Measurements from ENCODE around the gene TCERG1. TPM values are rescaled to one million over a fixed set of nuclear protein-coding genes. Genes with fewer than 3 reads are reported as not detected.

Gene TCERG1
- total RNA-seq, 1 donor: 71.7 TPM

- DNase-seq (ENCODE audit: low read depth): no peak
- TF ChIP-seq CTCF (IDR thresholded peaks at IDR 0.05; ENCODE audit: insufficient read depth, low read depth, low read length): no peak
- no peak overlapping the region for H3K4me3 ChIP-seq (ENCODE audit: low read depth, low read length)
Measured at GRCh38 chr5:146484714-146485391, 37.7 kb downstream of the TCERG1 start.

DNA sequence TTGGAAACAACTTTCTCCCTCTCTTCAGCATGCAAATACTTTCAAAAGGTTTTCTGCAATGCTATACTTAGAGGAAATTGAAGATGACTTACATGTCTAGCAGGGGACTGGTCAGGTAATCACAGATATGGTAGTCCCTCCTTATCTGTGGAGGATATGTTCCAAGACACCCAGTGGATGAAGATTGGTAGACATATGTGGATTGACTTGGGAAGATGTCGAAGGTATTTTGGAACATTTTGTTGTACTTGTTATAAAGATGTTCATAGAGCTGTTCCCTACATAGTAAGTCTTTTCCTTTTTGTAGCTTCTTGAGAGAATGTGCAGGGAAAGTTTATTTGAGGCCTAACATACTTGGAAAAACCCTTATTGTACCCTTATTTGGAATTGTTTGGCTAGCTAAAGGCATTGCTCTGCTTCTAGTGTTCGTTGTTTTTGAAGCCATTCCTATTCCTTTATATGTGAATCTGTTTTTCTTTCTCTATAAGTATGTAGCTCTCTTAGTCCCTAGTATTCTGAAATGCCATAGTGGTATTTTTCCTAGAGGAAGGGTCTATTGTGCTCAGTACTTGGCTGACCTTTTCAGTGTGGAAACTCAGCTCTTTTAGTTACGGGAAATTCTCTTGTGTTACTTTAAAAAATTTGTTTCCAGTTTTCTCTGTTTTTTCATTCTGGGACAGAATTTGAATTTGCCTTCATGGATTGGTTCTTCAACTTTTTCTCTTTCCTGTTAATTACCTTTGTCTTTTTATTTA, 43.1 kb downstream of the TCERG1 start:
- TF ChIP-seq CTCF (IDR thresholded peaks at IDR 0.05; ENCODE audit: insufficient read depth, low read depth, low read length): no peak
- no peak for DNase-seq (ENCODE audit: low read depth)
- H3K4me3 ChIP-seq (ENCODE audit: low read depth, low read length): no peak overlapping the region

GRCh38 chr5:146494656-146495055, 47.5 kb downstream of the TCERG1 start:
- TF ChIP-seq CTCF (IDR thresholded peaks at IDR 0.05; ENCODE audit: insufficient read depth, low read depth, low read length): no peak
- no peak overlapping the region for H3K4me3 ChIP-seq (ENCODE audit: low read depth, low read length)
- DNase-seq (ENCODE audit: low read depth): no peak

- no peak for DNase-seq (ENCODE audit: low read depth)
- no peak for TF ChIP-seq CTCF (IDR thresholded peaks at IDR 0.05; ENCODE audit: insufficient read depth, low read depth, low read length)
- no peak overlapping the region for H3K4me3 ChIP-seq (ENCODE audit: low read depth, low read length)
Measured at GRCh38 chr5:146499680-146500079, 52.5 kb downstream of the TCERG1 start.

DNA sequence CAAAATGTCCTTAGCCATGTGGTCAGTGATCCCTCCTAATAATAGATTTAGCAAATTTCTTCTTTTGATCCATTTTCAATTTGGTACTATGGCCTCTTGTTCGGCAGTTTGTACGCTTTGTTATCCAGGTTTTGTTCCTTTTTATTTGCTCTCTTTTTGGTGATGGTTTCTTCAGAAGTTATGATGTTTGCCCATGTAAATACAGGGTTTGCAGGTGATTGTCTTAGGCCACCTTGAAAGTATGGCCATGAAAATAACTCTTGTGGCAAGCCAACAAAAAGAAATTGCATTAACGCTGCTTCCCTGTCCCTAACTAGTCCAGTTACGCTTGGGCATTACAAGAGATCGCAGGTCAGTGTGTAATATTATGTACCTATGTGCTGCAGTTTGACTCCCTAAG, 60.3 kb downstream of the TCERG1 start:
- TF ChIP-seq CTCF (IDR thresholded peaks at IDR 0.05; ENCODE audit: insufficient read depth, low read depth, low read length): no peak
- H3K4me3 ChIP-seq (ENCODE audit: low read depth, low read length): no peak overlapping the region
- DNase-seq (ENCODE audit: low read depth): no peak

- H3K4me3 ChIP-seq (ENCODE audit: low read depth, low read length): no peak overlapping the region
- TF ChIP-seq CTCF (IDR thresholded peaks at IDR 0.05; ENCODE audit: insufficient read depth, low read depth, low read length): no peak
- peak; percentile 64 for DNase-seq (ENCODE audit: low read depth)
Measured at GRCh38 chr5:146510559-146511125, 63.5 kb downstream of the TCERG1 start.
